ENCODE data around the gene SPATA46.
"Not testable (repeated sequence)": the region's sequence is repeated elsewhere in the genome, so short reads cannot be mapped to it uniquely, and the experiment has no call there.

The SPATA46 gene

DNA sequence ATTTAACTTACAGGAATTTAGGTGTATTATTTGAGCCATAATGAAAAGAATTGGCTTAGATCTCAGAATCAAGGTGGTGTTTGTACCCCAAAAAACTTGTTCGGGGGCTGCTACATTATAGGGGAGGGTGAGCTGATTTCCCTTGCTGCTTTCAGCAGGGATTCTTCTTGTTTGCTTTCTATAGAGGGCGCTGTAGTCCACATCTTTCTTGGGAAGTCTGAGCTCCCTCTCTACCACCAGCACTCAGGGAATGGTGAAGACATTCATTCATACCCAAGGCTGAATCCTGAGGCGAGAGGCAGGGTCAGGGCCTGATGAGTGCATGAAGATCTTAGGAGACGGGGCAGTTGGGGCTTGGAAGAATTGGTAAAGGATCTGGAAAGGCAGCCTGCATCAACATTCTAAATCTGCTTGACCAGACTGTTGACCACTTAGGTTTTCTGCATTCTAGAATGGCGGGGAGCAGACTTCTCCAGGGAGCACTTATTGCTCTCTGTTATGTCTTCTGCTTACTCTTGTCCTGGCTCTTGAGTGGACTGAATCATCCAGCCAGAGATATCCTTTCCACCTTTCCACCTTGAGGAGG, 18.9 kb downstream of the SPATA46 start:
- no peak for DNase-seq (ENCODE audit: low read depth in 2 of 2)

DNA sequence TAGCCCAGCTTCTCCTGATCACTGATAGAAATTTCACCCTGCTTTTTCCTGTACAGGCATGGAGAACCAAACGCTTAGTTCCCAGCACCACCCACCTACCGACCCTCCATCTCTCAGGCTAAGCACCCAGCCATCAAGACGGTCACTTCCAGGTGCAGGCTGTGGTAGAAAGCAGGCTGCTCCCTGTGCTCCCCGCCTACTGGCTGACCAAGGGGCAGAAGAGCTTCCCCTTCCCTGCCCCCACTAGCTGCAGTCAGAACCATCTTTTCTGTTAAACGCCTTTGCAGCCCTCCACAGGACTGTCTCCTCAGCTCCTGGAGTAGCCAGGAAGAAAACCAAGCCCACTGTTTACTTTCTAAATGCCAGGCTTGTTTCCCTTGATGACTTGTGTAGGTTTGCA, 23.0 kb downstream of the SPATA46 start:
- DNase-seq (ENCODE audit: low read depth in 2 of 2), result no peak

DNA sequence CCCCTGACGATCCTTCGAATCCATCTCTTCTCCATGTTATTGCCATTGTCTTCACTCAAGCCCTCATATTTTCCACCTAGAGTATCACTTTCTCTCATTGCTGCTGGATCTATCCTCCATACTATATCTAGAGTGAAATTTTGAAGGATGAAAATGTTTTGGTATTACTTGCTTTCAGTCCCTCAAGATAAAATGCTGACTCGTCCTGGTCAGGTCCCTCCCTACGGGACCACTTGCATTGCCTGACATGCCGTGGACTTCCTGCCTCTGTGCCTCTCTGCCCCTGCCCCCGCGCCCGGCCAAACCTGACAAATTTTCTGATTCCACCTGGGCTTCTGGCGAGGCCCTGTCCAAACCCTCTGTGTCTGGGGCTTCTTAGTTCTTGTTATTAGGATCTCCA, 23.6 kb downstream of the SPATA46 start:
- no peak for DNase-seq (ENCODE audit: low read depth in 2 of 2)

DNA sequence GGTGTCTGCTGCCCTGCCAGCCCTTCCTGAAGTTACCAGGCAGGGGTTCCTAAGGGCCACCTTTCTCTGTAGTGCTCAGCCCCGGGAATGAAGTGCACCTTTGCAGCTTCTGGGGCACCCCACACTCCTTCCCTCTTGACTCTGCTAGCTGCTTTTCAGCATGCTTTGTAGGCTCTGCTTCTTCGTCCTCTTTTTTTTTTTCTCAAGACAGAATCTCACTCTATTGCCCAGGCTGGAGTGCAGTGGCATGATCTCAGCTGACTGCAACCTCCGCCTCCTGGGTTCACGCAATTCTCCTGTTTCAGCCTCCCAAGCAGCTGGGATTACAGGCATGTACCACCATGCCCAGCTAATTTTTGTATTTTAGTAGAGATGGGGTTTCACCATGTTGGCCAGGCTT, 24.8 kb downstream of the SPATA46 start:
- not testable (repeated sequence) for DNase-seq (ENCODE audit: low read depth in 2 of 2)

DNA sequence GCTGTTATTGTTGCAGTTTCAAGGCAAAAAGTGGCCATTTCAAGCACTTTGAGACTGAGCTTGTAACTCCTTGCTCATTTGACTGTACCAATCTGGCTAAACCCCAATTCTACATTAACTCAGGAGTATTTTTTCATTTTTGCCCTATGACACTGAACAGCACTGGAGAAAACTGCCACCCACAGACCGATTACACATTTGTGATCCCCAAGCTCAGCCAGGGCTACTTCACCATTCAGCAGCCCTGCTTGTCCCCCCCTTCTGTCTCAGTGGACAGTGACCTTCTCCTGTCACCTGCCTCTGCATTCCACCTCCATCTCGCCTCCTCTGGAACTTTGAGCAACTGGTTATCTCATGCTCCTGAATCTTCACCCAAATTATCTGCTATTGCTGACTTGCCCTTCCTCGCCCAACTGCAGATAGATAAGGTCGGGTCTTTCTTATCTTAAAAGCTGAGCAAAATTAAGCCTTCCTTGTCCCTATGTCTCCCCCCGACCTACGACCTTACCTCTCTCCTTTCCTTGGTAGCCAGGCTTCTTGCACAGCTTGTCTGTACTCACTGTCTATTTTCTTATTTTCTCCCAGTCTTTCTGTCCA, 25.3 kb downstream of the SPATA46 start:
- no peak for DNase-seq (ENCODE audit: low read depth in 2 of 2)

DNA sequence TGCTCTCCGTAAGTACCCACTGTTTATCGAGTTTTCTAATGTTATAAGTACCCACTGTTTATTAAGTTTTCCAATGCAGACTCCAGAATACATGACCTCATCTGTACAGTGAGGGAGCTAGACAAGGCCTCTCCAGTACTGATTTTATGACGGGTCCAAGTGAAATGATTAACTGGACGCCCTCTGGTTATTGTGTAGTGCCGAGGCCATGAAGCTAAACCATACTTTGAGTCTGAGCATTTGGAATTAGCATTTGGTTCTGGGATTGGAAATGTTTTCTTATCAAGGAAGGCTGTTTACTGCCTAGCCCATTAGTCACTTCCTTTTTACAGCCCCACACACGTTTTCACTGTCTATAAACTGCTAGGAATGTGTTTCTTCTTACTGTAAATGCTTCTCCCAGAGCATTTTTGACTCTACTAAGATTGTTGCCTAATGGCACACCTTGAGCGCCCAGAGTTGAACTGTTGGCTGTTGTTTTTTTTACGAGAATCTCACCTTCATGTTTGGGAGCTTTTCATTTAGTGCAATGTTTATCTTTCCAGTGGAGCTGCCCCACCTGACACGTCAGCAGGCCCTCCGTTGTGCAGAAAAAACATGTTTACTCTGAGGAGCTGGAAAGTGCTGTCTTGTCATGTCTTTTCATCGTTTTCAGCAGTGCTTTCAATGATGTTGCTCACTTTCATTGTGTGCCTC, 26.9 kb downstream of the SPATA46 start:
- DNase-seq (ENCODE audit: low read depth in 2 of 2), result no peak

DNA sequence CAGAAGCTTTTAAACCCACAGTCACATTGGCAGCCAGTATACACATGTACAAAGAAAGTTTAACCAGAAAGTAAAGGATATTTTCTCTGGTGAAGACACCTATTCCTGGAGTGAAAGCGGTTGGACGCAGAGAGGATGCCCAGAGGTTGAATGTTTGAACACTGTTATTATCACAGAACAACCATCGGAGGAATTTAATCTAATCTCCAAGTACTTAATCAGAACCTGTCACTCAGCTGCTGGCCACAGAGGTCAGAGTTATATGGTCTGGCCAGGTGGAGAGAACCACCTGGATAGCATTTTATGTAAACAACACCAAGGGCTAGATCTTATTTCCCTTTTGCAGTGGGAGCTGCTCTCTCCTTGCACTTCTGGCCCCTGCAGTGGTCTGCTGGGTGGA, 29.4 kb downstream of the SPATA46 start:
- DNase-seq (ENCODE audit: low read depth in 2 of 2), result no peak

DNA sequence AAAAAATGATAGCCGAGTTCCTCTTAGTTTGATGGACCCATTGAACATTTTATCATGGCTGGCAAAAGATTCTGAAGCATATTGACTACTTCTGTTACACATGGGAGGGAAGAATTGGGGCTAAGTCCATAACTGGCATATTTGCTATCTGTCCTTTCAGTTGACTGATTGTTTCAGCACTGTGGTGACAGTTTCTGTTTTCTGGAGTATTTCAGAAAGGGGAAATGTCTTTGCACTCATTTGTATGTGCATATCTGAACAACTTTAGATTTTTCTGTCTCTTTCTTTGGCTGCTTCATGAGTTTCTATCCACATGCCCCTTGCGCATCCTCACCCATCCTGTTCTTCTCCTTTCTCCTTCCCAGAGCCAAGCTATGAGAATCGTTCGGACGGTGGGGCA, 33.2 kb downstream of the SPATA46 start:
- no peak for DNase-seq (ENCODE audit: low read depth in 2 of 2)

DNA sequence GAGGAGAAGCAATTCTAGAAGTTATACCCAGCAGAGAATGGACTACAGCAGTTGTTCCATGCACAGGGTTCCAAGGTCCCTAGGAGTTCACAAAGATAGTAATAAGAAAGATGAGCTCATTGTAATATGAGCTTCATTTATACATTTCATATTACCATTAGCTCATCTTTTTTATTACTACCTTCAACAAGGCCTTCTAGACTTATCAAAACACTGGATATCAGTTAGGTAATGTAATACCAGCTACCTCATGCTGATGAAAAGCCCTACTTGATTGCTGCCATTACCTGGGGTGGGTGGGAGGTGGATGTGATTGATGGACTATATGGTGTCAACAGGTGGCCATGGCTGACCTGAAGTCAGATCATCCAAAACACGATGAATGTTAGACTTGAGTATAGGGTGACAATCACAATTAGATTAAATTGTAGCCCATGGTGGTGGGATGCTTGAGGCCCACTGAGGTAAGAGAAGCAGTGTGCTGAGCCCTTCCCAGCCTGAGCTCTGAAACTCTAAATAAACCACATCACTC, 34.1 kb downstream of the SPATA46 start:
- DNase-seq (ENCODE audit: low read depth in 2 of 2), result no peak

DNA sequence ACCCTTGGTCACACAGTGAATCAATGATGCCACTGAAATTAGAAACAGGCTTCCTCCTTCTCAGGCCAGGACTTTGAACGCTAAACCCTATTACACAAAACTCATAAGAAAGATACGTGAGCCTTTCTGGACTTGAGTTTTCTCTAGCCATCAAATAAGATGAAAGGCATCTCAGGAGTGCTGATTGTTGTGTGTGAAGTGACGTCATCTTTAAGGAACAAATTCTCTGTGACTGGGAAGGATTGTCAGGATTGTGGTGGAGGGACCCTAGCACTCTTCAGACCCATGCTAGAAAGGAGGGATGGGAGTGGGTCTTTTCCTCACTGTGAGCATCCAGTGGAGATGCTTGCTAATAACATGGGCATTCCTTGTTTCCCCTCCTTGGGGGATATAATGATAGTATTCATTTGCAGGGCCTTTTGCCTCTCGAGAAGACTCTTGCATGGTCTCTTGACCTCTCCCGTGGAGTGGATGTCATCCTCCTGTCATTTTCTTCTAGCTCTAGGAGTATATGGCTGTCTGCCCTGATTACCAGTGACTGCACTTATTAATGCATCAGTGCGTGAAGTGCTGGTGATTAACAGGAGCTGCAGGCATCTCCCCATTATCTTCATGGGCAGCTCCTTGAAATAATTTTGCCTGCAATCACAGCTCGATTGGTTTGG, 39.9 kb downstream of the SPATA46 start:
- no peak for DNase-seq (ENCODE audit: low read depth in 2 of 2)

DNA sequence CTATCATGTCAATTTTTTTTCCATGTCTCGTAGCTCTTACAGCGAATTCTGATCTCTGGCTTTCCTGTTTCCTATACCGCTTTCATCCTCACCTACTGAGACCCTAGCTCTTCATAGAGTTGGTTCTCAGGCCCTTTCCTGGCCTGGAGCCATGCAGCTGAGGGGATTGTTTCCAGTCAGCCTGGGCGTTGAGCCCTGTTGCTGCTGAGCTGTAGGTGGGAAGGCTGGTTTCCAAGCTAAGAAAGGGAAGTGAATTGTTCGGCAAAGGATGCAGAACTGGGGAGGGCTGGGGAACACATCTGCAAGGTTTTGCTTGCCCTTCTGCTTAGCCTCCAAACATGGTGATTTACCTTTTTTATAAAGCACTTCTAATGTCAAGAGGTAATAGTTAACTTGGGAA, 41.5 kb downstream of the SPATA46 start:
- DNase-seq (ENCODE audit: low read depth in 2 of 2), result no peak

DNA sequence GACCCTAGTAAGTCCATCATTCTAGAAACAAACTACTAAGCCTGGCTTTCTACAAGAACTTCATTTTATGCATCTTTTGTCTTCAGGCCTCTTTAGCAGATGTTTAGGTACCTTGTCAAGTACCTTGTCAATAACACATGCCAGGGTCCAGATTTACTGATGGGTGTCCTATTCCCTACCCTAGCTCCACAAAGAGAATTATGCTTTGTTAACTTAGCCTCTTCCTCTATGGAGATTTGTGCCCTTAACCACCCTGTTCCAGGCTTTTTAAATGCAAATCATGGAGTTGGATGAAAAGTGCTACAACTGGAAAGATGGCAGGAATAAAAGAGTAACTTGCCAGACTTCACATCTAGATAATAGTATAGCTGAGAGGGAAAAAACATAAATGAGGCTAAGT, 42.7 kb downstream of the SPATA46 start:
- DNase-seq (ENCODE audit: low read depth in 2 of 2), result no peak

DNA sequence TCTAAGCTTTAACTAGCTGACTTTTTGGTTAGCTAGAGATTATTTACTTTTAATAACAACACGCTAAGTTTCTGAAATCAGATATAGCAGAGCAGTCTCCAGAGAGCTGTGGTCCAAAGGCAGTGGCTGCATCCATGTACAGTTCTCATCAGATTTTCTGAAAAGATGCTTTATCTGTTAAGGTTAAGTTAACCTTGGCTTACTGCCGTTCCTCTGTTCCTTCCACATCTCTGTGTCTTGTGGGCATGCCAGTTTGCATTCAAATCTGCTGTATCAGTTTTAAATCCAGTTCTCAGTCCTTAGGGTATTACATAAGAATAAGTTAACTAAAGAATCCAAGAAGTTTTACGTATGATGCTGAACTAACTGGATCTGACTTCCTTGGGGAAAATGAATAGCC, 46.8 kb downstream of the SPATA46 start:
- DNase-seq (ENCODE audit: low read depth in 2 of 2), result no peak

DNA sequence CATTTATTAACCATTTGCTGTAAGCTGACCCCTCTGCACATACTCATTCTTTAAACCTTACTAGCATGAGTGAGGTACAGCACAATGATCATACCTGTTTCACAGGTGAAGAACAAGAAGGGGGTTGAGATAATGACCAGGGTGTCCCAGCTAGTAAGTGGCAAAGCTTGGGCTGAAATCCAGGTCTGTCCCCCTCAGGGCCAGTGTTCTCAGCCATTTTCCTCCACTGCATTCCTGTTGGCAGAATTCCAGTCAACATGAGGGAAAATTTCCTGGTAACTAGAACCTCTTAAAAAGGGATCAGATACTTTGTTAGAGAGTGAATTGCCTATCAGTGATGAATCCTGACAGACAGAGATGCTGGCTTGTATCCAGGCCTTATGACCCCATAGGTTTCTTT, 48.1 kb downstream of the SPATA46 start:
- no peak for DNase-seq (ENCODE audit: low read depth in 2 of 2)

DNA sequence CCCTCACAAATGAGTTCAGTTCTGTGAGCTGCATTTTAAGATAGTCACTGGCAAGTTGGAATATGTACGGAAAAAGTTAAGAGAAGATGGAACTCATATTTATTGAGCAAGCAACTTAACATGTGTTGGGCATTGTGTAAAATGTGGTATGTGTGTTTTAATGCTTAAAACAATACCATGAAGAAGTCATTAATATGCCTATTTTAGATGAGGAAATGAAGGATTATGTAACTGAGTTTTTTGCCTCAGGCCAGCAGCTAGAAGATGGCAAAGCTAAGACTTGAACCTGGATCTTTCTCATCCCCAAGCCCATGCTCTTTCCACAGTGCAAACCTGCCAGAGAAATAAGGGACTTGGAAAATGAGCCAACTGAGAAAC, 48.9 kb downstream of the SPATA46 start:
- DNase-seq (ENCODE audit: low read depth in 2 of 2), result no peak

DNA sequence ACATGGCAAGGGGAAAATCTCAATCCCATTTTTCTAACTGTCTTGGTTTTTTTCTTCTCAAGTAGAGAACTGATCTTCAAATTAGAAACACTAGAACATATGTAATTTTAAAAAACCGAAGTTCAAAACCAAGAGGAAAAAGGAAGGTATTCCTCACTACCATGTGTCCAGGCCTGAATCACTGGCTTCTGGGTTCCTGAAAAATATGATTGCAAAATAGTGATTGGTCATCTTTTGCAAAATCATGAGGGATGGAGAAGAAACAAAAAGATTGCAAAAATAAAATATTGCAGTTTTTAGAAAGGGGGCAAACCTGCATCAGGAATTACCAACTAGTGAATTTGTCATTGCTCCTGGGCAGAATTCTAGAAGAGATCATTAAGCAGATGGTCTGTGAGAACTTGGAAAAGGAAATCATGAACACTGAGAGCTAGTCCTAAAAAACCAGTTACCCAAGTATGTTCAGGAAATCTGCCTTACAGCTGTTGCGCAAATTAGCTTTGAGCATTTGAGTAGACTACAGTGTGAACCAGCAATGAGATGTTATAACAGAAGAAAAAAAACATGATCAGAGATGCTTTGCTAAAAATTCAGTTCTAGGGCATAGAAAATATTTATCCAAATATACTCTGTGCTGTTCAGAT, 49.4 kb downstream of the SPATA46 start:
- no peak for DNase-seq (ENCODE audit: low read depth in 2 of 2)

DNA sequence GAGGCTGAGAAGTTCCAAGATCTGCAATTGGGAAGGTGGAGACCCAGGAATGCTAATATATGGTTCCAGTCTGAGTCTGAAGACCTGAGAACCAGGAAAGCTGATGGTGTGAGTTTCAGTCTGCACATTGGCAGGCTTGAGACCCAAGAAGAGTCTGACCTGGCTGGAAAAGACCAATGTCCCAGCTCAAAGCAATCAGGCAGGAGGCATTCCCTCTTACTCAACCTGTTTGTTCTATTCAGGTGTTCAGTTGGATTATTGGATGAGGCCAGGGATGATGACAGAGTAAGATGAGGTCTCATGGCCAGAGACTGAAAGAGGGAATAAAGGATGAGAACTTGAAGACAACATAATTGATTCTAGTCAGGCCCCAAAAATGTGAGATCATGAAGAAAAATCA, 50.1 kb downstream of the SPATA46 start:
- no peak for DNase-seq (ENCODE audit: low read depth in 2 of 2)

DNA sequence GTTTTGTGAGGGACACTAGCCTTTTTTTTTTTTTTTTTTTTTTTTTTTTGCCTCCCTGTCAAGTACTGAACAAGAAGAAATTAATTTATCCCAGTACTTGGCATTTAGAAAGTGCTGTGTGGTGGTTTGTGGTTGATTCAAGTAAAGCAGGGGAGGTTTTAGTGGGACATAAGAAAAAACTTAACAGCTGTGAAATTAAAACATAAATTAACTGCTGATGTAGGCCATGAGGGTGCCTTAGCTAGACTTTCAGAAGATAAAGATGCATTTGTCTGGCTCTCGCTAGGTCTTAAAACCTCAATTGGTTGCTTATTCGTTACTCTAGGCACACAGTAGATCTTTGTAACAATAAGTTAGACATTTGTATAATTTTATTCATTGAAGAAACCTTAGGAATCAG, 52.3 kb downstream of the SPATA46 start:
- DNase-seq (ENCODE audit: low read depth in 2 of 2), result no peak

Data from activated CD4-positive, alpha-beta T cell treated with anti-CD3 and anti-CD28 coated beads for 24 hours (primary cell).